ENCODE results near the gene TMEM54. TPM values are rescaled to one million over a fixed set of nuclear protein-coding genes. Genes with fewer than 3 reads are reported as not detected.

TMEM54 gene
- total and polyA plus RNA-seq, 2 donors (not counting 1 experiment from before 2014, with no cell fraction given): 0.13 TPM; not detected in 1

GRCh38 chr1:32863218-32863880 lies 37.8 kb downstream of the TMEM54 start:
- intact Hi-C loops (cut with micrococcal nuclease): no loop called here
- no peak overlapping the region for H3K27ac Mint-ChIP-seq
- Histone ChIP-seq H3K27me3 (replicated peaks in 1 of 4; ENCODE audit: control extremely low read depth in 1 of 4, control insufficient read depth in 3 of 4, insufficient read depth in 4 of 4, low read length in 3 of 4) (no peaks in the 10 kb centered on the region), H3K79me2 (ENCODE audit: control insufficient read depth, insufficient read depth, low read length) (no peaks in the 10 kb centered on the region), H3K4me1 (ENCODE audit: control insufficient read depth in 2 of 2, insufficient read depth in 2 of 2, low read length in 2 of 2) (no peaks in the 10 kb centered on the region), H3K9me3 (ENCODE audit: control extremely low read depth in 1 of 3, control insufficient read depth in 2 of 3, insufficient read depth in 1 of 3, low read length in 2 of 3) (no peaks in the 10 kb centered on the region), H3K27ac (ENCODE audit: low read length in 2 of 2) (no peak overlapping the region), H3K36me3 (replicated peaks in 1 of 2; ENCODE audit: control extremely low read depth in 1 of 2, control insufficient read depth in 1 of 2, extremely low read depth in 1 of 2, insufficient read depth in 2 of 2, low read length in 1 of 2) (peaks cover 6 to 26% of the 10 kb centered on the region in 2 experiments), H3K4me3 (ENCODE audit: control extremely low read depth in 1 of 5, extremely low read depth in 1 of 5, insufficient read depth in 1 of 5, low read depth in 2 of 5, low read length in 4 of 5) (no peak overlapping the region), H3K9ac (ENCODE audit: low read length) (no peak overlapping the region), H3K4me2 (replicated peaks; ENCODE audit: low read depth, low read length, poor library complexity, severe bottlenecking) (no peak overlapping the region), H4K20me1 (ENCODE audit: control insufficient read depth, insufficient read depth, low read length, poor library complexity, severe bottlenecking) (no peaks in the 10 kb centered on the region), H2AFZ (ENCODE audit: insufficient read depth, low read depth, low read length, poor library complexity, severe bottlenecking) (no peak overlapping the region)
- H3K27me3 Mint-ChIP-seq: no peaks in the 10 kb centered on the region
- no peak overlapping the region for H3K4me3 Mint-ChIP-seq
- no peak for TF ChIP-seq EZH2 (IDR thresholded peaks at IDR 0.05; ENCODE audit: borderline replicate concordance, insufficient read depth, low read depth, low read length, poor library complexity, severe bottlenecking)
- TF ChIP-seq, protein P1, sequence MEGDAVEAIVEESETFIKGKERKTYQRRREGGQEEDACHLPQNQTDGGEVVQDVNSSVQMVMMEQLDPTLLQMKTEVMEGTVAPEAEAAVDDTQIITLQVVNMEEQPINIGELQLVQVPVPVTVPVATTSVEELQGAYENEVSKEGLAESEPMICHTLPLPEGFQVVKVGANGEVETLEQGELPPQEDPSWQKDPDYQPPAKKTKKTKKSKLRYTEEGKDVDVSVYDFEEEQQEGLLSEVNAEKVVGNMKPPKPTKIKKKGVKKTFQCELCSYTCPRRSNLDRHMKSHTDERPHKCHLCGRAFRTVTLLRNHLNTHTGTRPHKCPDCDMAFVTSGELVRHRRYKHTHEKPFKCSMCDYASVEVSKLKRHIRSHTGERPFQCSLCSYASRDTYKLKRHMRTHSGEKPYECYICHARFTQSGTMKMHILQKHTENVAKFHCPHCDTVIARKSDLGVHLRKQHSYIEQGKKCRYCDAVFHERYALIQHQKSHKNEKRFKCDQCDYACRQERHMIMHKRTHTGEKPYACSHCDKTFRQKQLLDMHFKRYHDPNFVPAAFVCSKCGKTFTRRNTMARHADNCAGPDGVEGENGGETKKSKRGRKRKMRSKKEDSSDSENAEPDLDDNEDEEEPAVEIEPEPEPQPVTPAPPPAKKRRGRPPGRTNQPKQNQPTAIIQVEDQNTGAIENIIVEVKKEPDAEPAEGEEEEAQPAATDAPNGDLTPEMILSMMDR (IDR thresholded peaks at IDR 0.05): no peak
- DNase-seq (no peak), ATAC-seq (ENCODE audit: low read depth) (no peak)
- H3K4me1 Mint-ChIP-seq: no peaks in the 10 kb centered on the region
- ChIA-PET POLR2A (no interaction called here), CTCF (interaction anchor here (0.8 to 1.3 kb wide), 3 partner anchors 9 to 231 kb away, joined by 3 to 5 read pairs (median 4); no protein-coding TSS in a partner anchor)
- no peaks in the 10 kb centered on the region for H3K9me3 Mint-ChIP-seq (ENCODE audit: insufficient read depth)
- WGBS (ENCODE audit: insufficient coverage): 100% methylated on average over 3 of the region's 4 CpGs

DNA sequence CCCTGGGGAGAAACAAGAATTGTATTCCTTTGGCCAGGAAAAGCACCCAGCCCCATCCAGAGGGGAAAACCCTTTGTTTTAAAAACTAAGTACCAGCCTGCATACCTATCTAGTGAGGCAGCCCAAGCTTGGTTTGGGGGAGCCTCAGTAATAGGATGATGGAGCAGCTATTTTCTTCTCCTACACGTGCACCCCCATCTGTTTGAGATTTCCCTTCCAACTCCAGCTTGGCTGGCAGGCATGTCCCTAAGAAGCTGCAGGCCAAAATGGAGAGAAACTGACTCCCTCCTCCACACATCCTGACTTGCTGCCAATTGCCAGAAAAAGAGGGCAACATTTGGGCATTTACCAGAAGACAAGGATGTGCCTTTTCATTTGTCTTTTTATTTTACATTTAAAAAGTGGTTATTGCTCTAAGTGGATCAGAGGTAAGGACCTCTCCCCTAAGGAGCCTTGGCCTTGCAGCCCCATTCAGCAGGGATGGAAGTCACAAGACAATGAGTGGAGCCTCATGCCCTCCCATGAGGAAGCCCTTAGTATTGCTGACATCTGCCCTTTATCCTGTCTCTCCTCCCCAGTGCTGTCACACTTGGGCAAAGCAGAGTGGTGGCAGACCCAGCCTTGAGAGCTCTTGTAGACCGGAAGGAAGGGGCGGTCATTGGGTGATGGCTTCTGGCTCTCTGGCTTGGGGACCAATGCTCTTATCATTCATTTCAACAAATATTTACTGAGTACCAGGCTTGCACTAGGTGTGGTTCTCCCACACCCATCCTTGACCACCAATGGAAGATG lies 39.1 kb downstream of the TMEM54 start:
- Histone ChIP-seq H4K20me1 (ENCODE audit: control insufficient read depth, insufficient read depth, low read length, poor library complexity, severe bottlenecking) (no peaks in the 10 kb centered on the region), H3K4me1 (ENCODE audit: control insufficient read depth in 2 of 2, insufficient read depth in 2 of 2, low read length in 2 of 2) (no peaks in the 10 kb centered on the region), H3K9ac (ENCODE audit: low read length) (no peak overlapping the region), H3K27ac (ENCODE audit: low read length in 2 of 2) (no peak overlapping the region), H3K9me3 (ENCODE audit: control extremely low read depth in 1 of 3, control insufficient read depth in 2 of 3, insufficient read depth in 1 of 3, low read length in 2 of 3) (no peaks in the 10 kb centered on the region), H3K4me3 (ENCODE audit: control extremely low read depth in 1 of 5, extremely low read depth in 1 of 5, insufficient read depth in 1 of 5, low read depth in 2 of 5, low read length in 4 of 5) (no peak overlapping the region), H3K79me2 (ENCODE audit: control insufficient read depth, insufficient read depth, low read length) (no peaks in the 10 kb centered on the region), H2AFZ (ENCODE audit: insufficient read depth, low read depth, low read length, poor library complexity, severe bottlenecking) (no peak overlapping the region), H3K4me2 (replicated peaks; ENCODE audit: low read depth, low read length, poor library complexity, severe bottlenecking) (no peak overlapping the region), H3K36me3 (replicated peaks in 1 of 2; ENCODE audit: control extremely low read depth in 1 of 2, control insufficient read depth in 1 of 2, extremely low read depth in 1 of 2, insufficient read depth in 2 of 2, low read length in 1 of 2) (peaks cover 7 to 38% of the 10 kb centered on the region in 2 experiments), H3K27me3 (replicated peaks in 1 of 4; ENCODE audit: control extremely low read depth in 1 of 4, control insufficient read depth in 3 of 4, insufficient read depth in 4 of 4, low read length in 3 of 4) (no peaks in the 10 kb centered on the region)
- WGBS (ENCODE audit: insufficient coverage): 90% methylated on average over 3 of the region's 3 CpGs
- Mint-ChIP-seq H3K9me3 (ENCODE audit: insufficient read depth) (no peaks in the 10 kb centered on the region), H3K4me3 (no peak overlapping the region), H3K4me1 (no peaks in the 10 kb centered on the region), H3K27ac (no peak overlapping the region), H3K27me3 (no peaks in the 10 kb centered on the region)
- ChIA-PET POLR2A (no interaction called here), CTCF (interaction anchor here (1.2 to 1.3 kb wide), 2 partner anchors 10 to 12 kb away, joined by 3 to 5 read pairs; no protein-coding TSS in a partner anchor)
- no peak for TF ChIP-seq EZH2 (IDR thresholded peaks at IDR 0.05; ENCODE audit: borderline replicate concordance, insufficient read depth, low read depth, low read length, poor library complexity, severe bottlenecking)
- TF ChIP-seq, protein P1 (IDR thresholded peaks at IDR 0.05): no peak
- intact Hi-C loops (cut with micrococcal nuclease): no loop called here
- DNase-seq (no peak), ATAC-seq (ENCODE audit: low read depth) (no peak)
